Measurements from ENCODE around the gene CCDC88A.
A peak's percentile ranks its signal among the peaks of the same experiment; 100 is the strongest.
"Not testable (repeated sequence)": the region's sequence is repeated elsewhere in the genome, so short reads cannot be mapped to it uniquely, and the experiment has no call there.

The CCDC88A gene

GRCh38 chr2:55309446-55309845 lies 110.2 kb downstream of the CCDC88A start:
- peak; percentile 40 for DNase-seq (ENCODE audit: low read depth, low spot score)

DNA sequence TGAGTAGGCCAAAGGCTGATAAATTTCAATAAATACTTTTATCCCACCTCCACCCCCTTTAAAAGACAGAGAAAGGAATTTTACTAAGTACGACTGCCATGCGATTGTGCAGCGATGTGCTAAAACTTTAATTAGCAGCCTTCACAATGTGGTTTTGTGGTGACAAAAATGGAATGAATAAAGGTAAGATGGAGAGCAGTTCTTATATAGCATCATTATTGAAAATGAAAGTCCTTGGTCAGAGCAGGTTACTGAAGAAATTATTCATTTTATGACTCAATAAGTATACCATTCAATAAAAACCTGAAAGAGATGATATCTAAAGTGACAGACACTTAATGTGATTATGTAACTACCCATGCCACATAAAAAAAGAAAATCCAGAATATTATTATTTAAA lies 117.4 kb downstream of the CCDC88A start:
- no peak for DNase-seq (ENCODE audit: low read depth, low spot score)

- DNase-seq (ENCODE audit: low read depth, low spot score), result no peak
Observed at GRCh38 chr2:55301277-55301676, 118.4 kb downstream of the CCDC88A start.

GRCh38 chr2:55296393-55296792 lies 123.3 kb downstream of the CCDC88A start:
- DNase-seq (ENCODE audit: low read depth, low spot score), result no peak

GRCh38 chr2:55283083-55283482 lies 136.6 kb downstream of the CCDC88A start:
- DNase-seq (ENCODE audit: low read depth, low spot score), result no peak

DNA sequence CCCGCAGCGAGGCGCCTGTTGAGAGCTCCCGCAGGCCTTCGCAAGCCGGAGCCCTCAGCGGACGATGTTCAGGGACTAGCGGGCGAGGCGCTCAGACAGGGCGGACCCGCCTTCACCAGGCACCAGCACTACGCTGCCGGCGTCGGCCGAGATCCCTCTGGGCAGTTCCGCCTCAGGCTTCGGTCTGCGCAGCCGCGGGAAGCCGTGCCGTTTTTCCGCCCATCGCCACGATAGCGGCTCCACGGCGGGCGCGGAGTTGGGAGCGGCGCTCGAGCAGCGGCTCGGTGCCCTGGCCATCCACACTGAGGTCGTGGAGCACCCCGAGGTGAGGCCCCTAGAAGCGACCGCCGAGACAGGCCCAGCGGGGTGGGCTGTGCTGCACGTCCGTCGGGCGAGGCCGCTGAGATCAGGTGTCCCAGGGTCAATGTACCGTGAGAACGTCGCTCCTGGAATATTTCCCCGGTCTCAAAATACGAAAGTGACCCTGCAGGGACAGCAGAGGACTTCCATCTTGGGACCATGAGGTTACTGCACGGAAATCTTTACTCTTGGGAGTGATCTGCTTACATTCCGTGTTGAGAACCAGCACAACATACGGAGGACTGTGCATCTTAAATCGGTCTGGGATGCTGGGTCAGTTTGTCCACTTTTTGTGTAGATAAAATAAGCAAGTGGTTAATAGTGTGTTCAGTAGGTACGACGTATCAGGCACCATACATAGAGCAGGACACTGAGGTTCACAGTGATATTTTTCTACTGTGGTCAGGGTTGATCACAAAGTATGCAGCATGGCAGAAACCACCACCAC lies 137.3 kb downstream of the CCDC88A start:
- peak; percentile 54 for DNase-seq (ENCODE audit: low read depth, low spot score)

GRCh38 chr2:55280851-55281546 lies 138.7 kb downstream of the CCDC88A start:
- DNase-seq (ENCODE audit: low read depth, low spot score), result not testable (repeated sequence)

DNA sequence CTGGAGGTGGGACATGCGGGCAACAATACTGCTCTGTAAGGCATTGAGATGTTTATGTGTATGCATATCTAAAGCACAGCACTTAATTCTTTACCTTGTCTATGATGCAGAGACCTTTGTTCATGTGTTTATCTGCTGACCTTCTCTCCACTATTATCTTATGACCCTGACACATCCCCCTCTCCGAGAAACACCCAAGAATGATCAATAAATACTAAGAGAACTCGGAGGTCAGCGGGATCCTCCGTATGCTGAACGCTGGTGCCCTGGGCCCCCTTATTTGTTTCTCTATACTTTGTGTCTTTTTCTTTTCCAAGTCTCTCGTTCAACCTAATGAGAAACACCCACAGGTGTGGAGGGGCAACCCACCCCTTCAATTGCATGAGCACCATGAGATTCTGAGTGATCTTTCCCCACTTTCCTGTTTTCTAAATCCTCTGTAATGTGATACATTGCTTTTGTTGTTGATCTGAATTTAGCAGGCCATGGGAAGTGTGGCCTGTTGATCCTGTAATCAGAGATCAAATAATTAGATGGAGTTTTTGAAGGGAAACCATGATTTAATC lies 139.7 kb downstream of the CCDC88A start:
- DNase-seq (ENCODE audit: low read depth, low spot score), result not testable (repeated sequence)

DNA sequence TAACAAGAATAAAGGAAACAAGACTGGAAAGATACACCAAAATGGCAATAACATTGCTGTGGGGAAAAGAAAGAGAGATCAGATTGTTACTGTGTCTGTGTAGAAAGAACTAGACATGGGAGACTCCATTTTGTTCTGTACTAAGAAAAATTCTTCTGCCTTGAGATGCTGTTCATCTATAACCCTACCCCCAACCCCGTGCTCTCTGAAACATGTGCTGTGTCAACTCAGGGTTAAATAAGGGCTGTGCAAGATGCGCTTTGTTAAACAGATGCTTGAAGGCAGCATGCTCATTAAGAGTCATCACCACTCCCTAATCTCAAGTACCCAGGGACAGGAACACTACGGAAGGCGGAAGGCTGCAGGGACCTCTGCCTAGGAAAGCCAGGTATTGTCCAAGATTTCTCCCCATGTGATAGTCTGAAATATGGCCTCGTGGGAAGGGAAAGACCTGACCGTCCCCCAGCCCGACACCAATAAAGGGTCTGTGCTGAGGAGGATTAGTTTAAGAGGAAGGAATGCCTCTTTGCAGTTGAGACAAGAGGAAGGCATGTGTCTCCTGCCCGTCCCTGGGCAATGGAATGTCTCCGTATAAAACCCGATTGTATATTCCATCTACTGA lies 140.3 kb downstream of the CCDC88A start:
- DNase-seq (ENCODE audit: low read depth, low spot score), result not testable (repeated sequence)

- DNase-seq (ENCODE audit: low read depth, low spot score), result no peak
Observed at GRCh38 chr2:55277310-55277709, 142.3 kb downstream of the CCDC88A start.

DNA sequence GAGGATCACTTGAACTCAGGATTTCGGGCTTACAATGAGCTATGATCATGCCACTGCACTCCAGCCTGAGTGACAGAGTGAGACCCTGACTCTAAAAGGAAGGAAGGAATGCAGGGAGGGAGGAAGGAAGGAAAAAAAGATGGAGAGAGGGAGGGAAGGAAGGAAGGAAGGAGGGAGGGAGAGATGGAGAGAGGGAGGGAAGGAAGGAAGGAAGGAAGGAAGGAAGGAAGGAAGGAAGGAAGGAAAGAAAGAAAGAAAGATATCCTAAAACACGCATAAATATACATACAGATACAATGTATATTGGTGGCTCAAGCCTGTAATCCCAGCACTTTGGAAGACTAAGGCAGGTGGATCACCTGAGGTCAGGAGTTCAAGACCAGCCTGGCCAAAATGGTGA lies 145.3 kb downstream of the CCDC88A start:
- DNase-seq (ENCODE audit: low read depth, low spot score), result not testable (repeated sequence)

DNA sequence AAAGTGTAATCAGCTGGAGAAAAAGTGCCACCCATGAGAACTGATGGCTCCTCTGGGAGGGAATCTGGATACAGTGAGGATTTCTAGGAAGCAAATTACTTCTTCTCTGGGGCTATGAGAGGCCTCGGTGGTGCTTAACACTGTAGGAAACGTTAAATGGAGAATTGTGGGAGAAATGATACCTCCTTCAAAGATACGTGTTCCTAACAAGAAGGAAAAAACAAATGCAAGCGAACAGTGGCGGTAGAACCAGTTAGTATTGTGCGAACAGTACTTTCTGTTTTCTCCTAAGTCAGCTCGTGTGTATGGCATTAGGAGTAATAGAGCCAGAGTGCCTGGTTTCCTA lies 150.0 kb downstream of the CCDC88A start:
- no peak for DNase-seq (ENCODE audit: low read depth, low spot score)

- DNase-seq (ENCODE audit: low read depth, low spot score), result peak; percentile 74
Observed at GRCh38 chr2:55268907-55269644, 150.6 kb downstream of the CCDC88A start, which contains the start of gene MTIF2. Gene MTIF2 (minus strand): TSS chr2:55269231. CDS start chr2:55263858, 5,373 bp downstream.

- no peak for DNase-seq (ENCODE audit: low read depth, low spot score)
Observed at GRCh38 chr2:55268288-55268906, 151.3 kb downstream of the CCDC88A start.

- not testable (repeated sequence) for DNase-seq (ENCODE audit: low read depth, low spot score)
Observed at GRCh38 chr2:55259586-55259985, 160.1 kb downstream of the CCDC88A start.

GRCh38 chr2:55252832-55253231 lies 166.8 kb downstream of the CCDC88A start:
- no peak for DNase-seq (ENCODE audit: low read depth, low spot score)

- DNase-seq (ENCODE audit: low read depth, low spot score), result no peak
Observed at GRCh38 chr2:55247025-55247424, 172.6 kb downstream of the CCDC88A start.

DNA sequence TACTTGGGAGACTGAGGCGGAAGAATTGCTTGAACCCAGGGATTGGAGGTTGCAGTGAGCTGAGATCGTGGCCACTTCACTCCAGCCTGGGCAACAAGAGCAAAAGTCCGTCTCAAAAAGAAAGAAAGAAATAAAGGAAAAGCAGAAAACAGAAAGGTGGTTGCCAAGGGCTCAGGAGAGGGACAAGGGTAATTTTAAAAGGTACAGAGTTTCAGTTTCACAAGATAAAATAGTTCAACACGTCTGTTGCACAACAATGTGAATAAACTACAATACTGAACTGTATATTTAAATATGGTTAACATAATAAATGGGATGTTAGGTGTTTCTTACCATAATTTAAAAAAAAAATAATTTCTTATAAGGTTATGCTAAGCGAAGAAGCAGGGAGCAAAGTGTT lies 174.2 kb downstream of the CCDC88A start:
- DNase-seq (ENCODE audit: low read depth, low spot score), result no peak

DNA sequence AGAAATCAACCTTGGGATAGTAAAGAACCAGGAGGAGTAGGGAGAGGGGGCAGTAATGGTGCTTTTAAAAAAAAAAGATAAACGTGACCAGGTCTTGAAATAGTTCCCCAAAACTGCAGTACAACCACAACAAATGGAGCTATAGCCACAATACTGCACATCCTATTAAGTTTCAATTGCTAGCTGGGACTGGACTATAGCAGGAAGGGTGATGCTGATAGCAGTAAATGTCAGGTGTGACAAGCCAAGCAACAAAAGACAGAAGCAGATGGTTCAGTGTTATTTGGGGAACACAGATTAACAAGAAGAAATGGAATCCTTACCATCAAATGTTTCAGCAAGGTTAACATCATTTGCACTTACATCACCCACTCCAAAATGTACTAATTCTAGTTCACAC lies 177.0 kb downstream of the CCDC88A start:
- DNase-seq (ENCODE audit: low read depth, low spot score), result no peak

GRCh38 chr2:55241582-55241981 lies 178.1 kb downstream of the CCDC88A start:
- not testable (repeated sequence) for DNase-seq (ENCODE audit: low read depth, low spot score)

GRCh38 chr2:55239656-55240222 lies 179.9 kb downstream of the CCDC88A start:
- no peak for DNase-seq (ENCODE audit: low read depth, low spot score)

All from smooth muscle cell of the brain vasculature (primary cell).